Stimulated activated effector memory CD8-positive, alpha-beta T cell treated with anti-CD3 and anti-CD28 coated beads, Interleukin-12 subunit alpha, Interleukin-12 subunit beta, amount 100 ng/mL, for 72 hours (primary cell): ENCODE data around the gene IL22.

ENCODE experiments used
- ATAC-seq: fragments of 150-1000 bp; cut with Tn5 transposase; 2 replicates; pipeline ENCODE4 v1.10.0; 2021
- DNase-seq, 2 donors: peaks; one replicate each; pipeline ENCODE4 v3.0.0; 2021 to 2022; ENCODE audit warnings: low spot score in 2 of 2
- H3K27ac Mint-ChIP-seq: one replicate; pipeline ENCODE4 v1.8.0; 2022; ENCODE audit warnings: mild to moderate bottlenecking, mixed read lengths
- H3K36me3 Mint-ChIP-seq: one replicate; pipeline ENCODE4 v1.8.0; 2022; ENCODE audit warnings: mild to moderate bottlenecking, mixed read lengths
- H3K4me1 Mint-ChIP-seq: one replicate; pipeline ENCODE4 v1.8.0; 2022; ENCODE audit warnings: mixed read lengths
- H3K4me3 Mint-ChIP-seq: one replicate; pipeline ENCODE4 v1.8.0; 2022; ENCODE audit warnings: mild to moderate bottlenecking, mixed read lengths
- H3K9me3 Mint-ChIP-seq: one replicate; pipeline ENCODE4 v1.8.0; 2022; ENCODE audit warnings: mixed read lengths

IL22 gene

DNA sequence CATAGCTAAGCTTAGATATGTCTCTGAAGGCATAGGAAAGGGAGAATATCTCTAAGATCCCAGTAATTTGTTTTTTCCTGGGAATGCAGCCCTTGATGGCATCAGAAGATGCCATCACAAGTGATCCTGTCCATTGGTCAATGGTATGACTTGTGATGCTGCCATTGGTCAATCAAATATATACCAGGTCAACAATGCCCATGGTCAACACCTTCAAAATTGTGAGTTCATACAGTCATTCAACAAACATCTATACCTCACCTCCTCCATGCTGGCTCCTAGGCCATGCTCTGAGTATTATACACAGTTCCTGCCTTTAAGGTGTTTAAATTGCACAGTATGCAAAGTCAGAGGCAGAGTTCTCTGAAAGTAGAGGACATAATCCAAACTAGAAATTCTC is 19.3 kb upstream of the IL22 start:
- ATAC-seq (no peak), DNase-seq (no peak)
- H3K4me1 Mint-ChIP-seq = peaks cover 42% of the 10 kb centered on the region
- H3K36me3 Mint-ChIP-seq = peaks cover 4% of the 10 kb centered on the region
- H3K27ac Mint-ChIP-seq = no peak overlapping the region
- no peaks in the 10 kb centered on the region for H3K9me3 Mint-ChIP-seq
- no peak overlapping the region for H3K4me3 Mint-ChIP-seq

DNA sequence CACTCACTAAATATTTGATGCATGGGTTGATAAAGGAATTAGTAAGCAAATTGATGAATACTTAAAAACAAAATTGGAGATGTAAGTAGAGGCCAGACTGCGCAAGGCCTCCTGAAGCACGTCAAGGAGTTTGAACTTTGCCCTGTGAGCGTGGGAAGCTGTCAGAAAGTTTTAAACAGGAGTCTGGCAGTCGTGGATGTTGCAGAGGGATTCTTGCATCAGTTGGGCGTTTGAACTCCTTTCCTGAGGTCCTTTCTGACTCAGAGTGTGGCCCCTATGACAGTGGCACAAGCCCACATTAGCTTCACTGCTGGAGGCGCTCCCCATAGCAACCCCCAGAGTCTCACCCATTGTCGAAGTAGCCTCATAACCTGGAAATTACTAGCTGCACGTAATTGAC is 17.9 kb upstream of the IL22 start:
- H3K9me3 Mint-ChIP-seq = no peaks in the 10 kb centered on the region
- peaks cover 29% of the 10 kb centered on the region for H3K4me1 Mint-ChIP-seq
- ATAC-seq (no peak), DNase-seq (no peak)
- H3K4me3 Mint-ChIP-seq = no peak overlapping the region
- no peaks in the 10 kb centered on the region for H3K36me3 Mint-ChIP-seq
- H3K27ac Mint-ChIP-seq = no peak overlapping the region

DNA sequence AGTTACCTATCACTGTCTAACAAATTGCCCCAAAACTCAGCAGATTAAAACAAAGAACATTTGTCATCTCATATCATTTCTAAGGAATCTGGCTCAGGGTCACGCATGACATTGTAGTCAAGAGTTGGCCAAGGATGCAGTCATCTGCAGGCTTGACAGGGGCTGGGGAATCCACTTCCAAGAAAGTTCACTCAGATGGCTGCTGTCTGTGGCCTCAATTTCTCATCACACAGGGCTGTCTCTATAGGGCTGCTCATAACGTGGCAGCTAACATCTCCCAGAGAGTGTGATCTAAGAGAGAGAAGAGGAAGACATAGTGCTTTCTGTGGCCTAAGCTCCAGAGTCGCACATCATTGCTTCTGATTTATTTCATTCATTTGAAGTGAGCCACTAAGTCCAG is 17.0 kb upstream of the IL22 start:
- no peaks in the 10 kb centered on the region for H3K9me3 Mint-ChIP-seq
- ATAC-seq (peak; percentile 52), DNase-seq (no peak)
- no peak overlapping the region for H3K27ac Mint-ChIP-seq
- peaks cover 24% of the 10 kb centered on the region for H3K4me1 Mint-ChIP-seq
- H3K36me3 Mint-ChIP-seq = no peaks in the 10 kb centered on the region
- no peak overlapping the region for H3K4me3 Mint-ChIP-seq

DNA sequence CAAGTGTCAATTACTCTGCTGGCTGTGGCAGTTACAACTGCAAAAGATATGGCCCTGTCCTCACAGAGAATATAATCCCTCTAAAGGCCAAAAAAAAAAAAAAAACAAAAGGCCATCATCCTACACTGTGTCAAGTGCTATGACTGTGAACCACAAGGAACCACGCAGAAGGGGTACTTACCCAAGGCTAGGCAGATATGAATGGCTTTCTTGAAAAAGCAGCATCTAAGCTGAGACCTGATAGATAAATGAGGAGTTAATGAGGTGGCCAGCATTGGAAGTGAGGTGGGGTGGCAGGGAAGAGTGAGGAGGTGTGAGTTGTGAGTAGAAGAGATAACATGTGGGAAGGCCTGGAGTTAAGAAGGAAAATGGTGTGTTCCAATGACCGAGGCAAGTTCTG is 16.4 kb upstream of the IL22 start:
- peak overlapping the region; percentile 27 for H3K27ac Mint-ChIP-seq
- no peak overlapping the region for H3K4me3 Mint-ChIP-seq
- no peak for DNase-seq
- H3K9me3 Mint-ChIP-seq = no peaks in the 10 kb centered on the region
- H3K4me1 Mint-ChIP-seq = peaks cover 27% of the 10 kb centered on the region
- peak; percentile 92 for ATAC-seq
- H3K36me3 Mint-ChIP-seq = no peaks in the 10 kb centered on the region

DNA sequence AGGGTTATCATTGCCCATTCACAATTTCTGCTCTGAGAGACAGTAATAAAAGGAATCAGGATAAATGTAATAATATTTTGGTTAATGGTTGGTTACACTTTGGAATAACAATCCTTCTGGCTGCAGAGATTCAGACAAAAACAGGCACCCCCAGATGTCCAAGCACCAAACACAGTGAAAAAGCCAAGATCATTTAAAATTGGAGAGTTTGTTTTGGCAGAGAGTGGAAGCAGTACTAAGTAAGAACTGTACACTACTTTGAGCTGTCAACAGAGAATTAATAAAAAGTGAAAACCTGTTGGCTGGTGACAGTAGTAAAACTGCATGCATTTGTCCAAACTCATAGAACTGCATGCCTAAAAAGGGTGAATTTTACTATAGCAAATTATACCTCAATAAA is 15.6 kb upstream of the IL22 start:
- H3K4me3 Mint-ChIP-seq = no peak overlapping the region
- ATAC-seq (no peak), DNase-seq (peak in 1 of 2 donors; percentile 22)
- H3K4me1 Mint-ChIP-seq = peaks cover 35% of the 10 kb centered on the region
- H3K36me3 Mint-ChIP-seq = no peaks in the 10 kb centered on the region
- H3K9me3 Mint-ChIP-seq = no peaks in the 10 kb centered on the region
- H3K27ac Mint-ChIP-seq = no peak overlapping the region

DNA sequence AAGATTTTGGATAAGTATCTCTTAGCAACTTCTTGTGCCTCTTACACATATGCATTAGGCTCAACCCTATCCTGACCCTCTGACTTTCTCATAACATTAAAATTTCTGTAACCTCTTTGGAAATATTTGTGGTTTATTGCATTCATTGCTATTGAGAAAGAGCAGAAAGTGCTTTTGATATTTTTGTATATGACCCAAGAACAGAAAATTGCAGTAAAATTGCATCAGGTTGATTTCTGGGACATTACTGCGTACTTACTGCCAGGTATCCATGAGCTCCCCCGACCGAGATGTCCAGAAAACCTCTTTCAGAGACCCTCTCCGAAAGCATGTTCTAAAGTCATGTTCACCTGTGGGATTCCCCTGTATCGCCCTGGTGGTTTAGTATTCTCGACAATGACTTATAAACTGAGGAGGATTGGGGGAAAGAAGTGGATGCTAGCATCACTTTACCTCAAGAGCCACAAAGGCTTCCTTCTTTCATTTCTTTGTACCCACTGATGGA is 14.5 kb upstream of the IL22 start:
- no peak overlapping the region for H3K27ac Mint-ChIP-seq
- DNase-seq = peak in 1 of 2 donors; percentile 57
- ATAC-seq = peak; percentile 67
- no peaks in the 10 kb centered on the region for H3K9me3 Mint-ChIP-seq
- H3K4me1 Mint-ChIP-seq = peaks cover 35% of the 10 kb centered on the region
- H3K4me3 Mint-ChIP-seq = no peak overlapping the region
- no peaks in the 10 kb centered on the region for H3K36me3 Mint-ChIP-seq

DNA sequence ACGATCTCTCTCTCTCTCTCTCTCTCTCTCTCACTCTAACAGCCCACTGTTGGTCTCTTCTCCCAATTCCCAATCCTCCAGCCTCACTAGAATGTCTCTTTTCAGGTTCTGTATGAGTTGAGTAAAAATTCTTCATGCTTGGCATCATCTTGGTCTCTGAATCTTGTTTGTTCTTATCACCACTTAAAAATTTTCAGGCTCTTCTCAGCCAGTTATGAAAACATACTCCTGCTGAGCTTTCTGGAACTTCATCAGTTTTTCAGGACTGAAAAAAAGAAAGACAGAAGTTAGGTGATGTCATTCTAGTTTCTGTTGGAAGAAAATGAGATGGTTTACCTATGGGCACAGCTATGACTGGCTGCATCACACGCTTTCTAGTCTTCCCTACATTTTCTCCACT is 11.5 kb upstream of the IL22 start:
- Mint-ChIP-seq H3K4me1 (peaks cover 49% of the 10 kb centered on the region), H3K4me3 (no peak overlapping the region), H3K9me3 (no peaks in the 10 kb centered on the region), H3K36me3 (no peaks in the 10 kb centered on the region), H3K27ac (no peak overlapping the region)
- DNase-seq (peak in 1 of 2 donors; percentile 20), ATAC-seq (no peak)

DNA sequence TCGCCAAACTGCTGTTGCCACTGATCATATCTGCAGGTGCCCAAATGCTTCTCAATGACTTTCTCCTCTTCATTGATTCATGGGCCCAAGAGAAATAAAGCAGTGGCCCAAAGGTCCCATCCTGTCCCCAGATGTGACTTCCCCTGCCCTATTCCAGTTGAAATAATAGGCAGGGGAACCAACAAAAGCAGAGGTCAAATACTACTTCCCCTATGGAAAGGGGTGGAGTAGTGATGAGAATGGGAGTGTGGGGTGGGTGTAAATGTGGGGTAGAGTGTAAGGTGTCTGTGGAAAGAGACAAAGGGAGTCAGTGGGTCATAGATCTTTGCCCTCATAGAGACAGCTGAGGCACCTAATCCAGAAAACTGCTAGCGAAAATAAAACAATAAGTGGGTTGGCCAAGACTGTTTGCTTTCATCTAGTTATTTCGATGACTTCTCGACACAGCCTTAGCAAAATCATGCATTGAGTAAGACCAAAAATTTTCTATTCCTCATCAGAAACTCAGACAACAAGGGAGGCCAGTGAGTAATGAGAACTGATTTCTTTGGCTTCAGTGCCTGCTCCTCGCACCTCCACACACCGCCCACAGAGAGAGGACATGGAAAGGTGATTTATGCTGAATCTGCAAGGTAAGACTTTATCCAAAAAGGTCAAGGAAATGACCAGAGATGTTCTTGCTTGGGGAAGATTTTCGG is 10.9 kb upstream of the IL22 start:
- H3K27ac Mint-ChIP-seq = no peak overlapping the region
- H3K9me3 Mint-ChIP-seq = no peaks in the 10 kb centered on the region
- H3K4me3 Mint-ChIP-seq = no peak overlapping the region
- ATAC-seq = peak; percentile 45
- peaks cover 49% of the 10 kb centered on the region for H3K4me1 Mint-ChIP-seq
- DNase-seq = no peak
- H3K36me3 Mint-ChIP-seq = no peaks in the 10 kb centered on the region

DNA sequence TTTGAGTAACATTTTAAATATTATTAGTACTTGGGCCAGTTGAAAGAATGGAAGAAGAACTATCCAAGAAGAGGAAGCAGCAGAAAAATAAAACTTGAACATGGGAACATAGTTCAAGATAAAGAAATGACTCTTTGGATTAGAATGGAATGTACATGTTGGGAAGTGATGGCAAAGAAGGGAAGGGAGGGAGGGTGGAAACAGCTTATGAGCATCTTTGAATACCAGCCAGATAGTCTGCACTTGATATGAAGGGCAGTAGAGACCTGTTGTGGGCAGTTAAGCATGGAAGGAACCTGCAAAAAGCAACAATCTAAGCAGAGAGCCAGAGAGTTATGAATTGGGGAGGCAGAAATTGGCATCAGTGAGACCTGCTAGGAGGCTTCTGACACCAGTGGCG is 10.0 kb upstream of the IL22 start:
- ATAC-seq (no peak), DNase-seq (peak in 1 of 2 donors; percentile 15)
- Mint-ChIP-seq H3K27ac (no peak overlapping the region), H3K4me1 (peaks cover 51% of the 10 kb centered on the region), H3K36me3 (no peaks in the 10 kb centered on the region), H3K9me3 (no peaks in the 10 kb centered on the region), H3K4me3 (no peak overlapping the region)

DNA sequence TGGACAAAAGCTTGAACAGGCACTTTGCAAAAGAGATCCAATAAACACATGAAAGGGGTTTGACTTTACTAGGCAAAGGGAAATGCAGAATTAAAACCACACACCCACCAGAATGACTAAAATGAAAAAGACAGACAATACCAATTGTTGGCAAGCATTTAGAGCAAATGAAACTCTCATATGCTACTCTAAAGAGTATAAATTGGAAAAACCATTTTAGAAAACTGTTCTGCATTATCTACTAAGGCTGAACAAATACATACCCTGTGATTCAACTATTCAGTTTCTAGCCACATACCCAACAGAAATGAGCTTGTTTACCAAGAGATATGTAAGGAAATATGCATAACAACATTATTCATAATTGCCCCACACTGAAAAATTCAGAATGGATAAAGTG is 8.5 kb upstream of the IL22 start:
- peak; percentile 65 for ATAC-seq

DNA sequence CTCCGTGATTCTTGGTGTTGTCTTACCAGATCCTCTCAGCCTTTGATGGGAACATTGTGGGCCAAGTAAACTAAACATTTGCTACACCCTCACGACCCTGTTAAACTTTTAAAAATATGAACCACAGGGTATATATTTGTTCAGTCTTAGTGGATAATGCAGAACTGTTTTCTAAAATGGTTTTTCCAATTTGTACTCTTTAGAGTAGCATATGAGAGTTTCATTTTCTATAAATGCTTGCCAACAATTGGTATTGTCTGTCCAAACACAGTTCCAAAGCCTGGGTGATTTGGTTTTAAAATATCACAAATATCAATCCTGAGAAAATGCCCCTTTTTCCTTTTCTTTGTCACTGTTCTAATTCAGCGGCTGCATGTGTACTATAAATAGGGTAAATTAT is 6.7 kb upstream of the IL22 start:
- no peaks in the 10 kb centered on the region for H3K36me3 Mint-ChIP-seq
- H3K4me1 Mint-ChIP-seq = peaks cover 56% of the 10 kb centered on the region
- H3K4me3 Mint-ChIP-seq = no peak overlapping the region
- DNase-seq = no peak
- ATAC-seq = no peak
- H3K9me3 Mint-ChIP-seq = no peaks in the 10 kb centered on the region
- H3K27ac Mint-ChIP-seq = no peak overlapping the region

More for the DNA sequence above, 8.5 kb upstream of the IL22 start:
- DNase-seq = no peak
- Mint-ChIP-seq H3K27ac (no peak overlapping the region), H3K9me3 (no peaks in the 10 kb centered on the region), H3K36me3 (no peaks in the 10 kb centered on the region), H3K4me1 (peaks cover 51% of the 10 kb centered on the region), H3K4me3 (no peak overlapping the region)

DNA sequence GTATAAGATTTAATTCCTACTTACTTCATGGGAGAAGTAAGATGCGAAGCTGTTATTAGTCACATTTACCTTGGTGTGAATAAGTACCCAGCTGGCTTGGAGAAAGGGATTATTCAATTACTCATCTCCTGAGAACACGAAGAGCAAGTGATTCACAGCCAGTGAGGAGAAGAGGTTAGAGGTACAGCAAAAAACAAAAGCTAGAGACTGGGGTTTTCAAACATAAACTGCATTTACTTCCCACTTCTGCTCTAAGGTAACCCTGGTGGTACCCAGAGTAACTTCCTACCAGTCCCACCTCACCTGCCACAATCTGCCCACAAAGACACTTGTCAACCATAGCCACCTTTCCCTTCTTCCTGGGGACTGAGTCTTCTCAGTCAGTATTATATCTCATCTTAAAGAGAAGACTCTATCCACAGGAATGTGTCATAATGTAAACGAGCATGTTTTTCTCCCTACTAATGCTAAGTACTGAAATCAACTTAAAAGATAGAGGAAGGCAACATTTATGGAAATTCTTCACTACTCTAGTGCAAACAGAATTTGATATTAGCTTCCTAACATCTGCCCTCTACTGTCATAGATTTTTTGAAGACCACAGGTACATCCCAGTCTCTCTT is 6.0 kb upstream of the IL22 start:
- Mint-ChIP-seq H3K27ac (peak overlapping the region; percentile 4), H3K9me3 (no peaks in the 10 kb centered on the region), H3K36me3 (no peaks in the 10 kb centered on the region), H3K4me3 (no peak overlapping the region), H3K4me1 (peaks cover 50% of the 10 kb centered on the region)
- ATAC-seq (peak; percentile 93), DNase-seq (peak; percentile 34 to 76)

DNA sequence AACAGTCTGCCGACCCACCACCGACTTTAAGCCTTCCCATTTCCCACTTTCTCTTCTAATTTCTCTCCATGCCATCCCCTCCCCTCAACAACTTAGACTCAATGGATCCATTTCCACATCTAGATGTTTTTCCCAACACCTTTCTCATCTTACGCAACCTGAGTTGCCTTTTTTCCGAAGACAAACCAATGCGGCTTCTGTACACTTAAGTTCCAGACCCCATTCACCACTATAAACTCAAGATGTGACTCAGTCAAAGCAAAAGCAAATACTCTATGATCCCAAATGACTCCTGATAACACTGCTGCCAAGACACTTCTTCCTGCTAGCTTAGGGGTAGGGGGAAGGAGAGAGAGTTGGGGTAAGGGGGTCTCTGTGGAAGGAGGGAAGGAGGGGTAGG is 1.3 kb downstream of the IL22 start:
- peak; percentile 28 for ATAC-seq
- no peak overlapping the region for H3K4me3 Mint-ChIP-seq
- H3K36me3 Mint-ChIP-seq = no peaks in the 10 kb centered on the region
- no peak for DNase-seq
- H3K27ac Mint-ChIP-seq = no peak overlapping the region
- H3K4me1 Mint-ChIP-seq = peaks cover 12% of the 10 kb centered on the region
- H3K9me3 Mint-ChIP-seq = no peaks in the 10 kb centered on the region

DNA sequence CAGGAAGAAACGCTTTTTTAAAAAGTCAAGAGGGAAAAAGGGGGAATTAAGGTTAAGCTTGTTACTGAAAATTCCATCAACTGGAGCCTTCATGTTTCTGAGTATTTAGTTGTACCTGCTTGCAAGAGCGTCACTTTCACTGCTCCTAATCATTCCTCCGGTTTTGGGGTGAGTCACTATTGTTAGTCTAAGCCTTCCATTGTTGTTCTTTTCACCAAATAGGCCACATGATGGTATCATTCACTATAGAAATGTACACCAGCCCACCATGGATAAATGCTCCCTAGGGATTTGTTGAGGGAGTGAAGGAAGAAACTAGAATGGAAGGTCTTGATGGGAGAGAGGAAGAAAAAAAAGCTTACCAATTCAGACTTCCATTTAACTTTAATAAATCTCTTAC is 3.0 kb downstream of the IL22 start:
- no peaks in the 10 kb centered on the region for H3K9me3 Mint-ChIP-seq
- no peak for DNase-seq
- H3K27ac Mint-ChIP-seq = no peak overlapping the region
- no peak overlapping the region for H3K4me3 Mint-ChIP-seq
- no peaks in the 10 kb centered on the region for H3K36me3 Mint-ChIP-seq
- peaks cover 12% of the 10 kb centered on the region for H3K4me1 Mint-ChIP-seq
- ATAC-seq = no peak

DNA sequence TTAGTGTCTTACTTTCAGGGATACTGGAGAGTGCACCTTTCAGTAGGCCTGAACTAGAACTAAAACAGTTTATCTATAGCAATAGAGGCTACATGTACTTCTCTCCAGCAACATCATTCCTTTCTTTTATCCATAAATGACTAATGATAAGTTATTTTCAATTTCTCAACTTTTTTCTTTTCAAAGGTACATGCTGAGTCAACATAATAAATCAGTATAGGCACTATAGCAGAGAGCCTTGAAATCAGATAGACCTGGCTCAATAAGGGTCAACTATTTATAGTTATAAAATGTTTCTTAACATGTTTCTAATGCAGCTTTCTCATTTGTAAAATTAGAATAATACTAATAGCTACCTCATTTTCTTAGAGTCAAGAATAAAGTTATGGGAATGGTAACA is 5.6 kb downstream of the IL22 start:
- Mint-ChIP-seq H3K9me3 (no peaks in the 10 kb centered on the region), H3K27ac (no peak overlapping the region), H3K4me1 (peaks cover 17% of the 10 kb centered on the region), H3K4me3 (no peak overlapping the region), H3K36me3 (no peaks in the 10 kb centered on the region)
- no peak for ATAC-seq
- no peak for DNase-seq

DNA sequence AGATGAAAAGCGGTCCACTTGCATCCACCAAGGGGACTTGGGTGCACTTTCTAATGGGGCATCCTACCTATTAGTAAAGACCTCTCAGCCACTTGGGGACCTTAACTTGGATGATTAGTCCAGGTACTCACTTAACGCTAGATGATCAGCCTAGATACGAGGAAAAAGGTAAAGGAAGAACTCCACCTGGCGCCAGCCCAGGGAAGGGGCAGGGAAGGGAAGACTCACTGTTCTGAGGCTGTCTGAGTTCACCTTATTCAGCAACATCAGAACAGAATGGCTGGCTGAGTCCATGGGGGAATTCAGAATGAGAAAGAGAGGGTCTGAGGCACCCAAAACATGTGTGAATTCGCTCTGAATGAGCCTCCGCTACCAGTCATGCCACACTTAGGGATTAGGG is 7.1 kb downstream of the IL22 start:
- Mint-ChIP-seq H3K36me3 (no peaks in the 10 kb centered on the region), H3K27ac (no peak overlapping the region), H3K4me1 (peaks cover 18% of the 10 kb centered on the region), H3K4me3 (no peak overlapping the region), H3K9me3 (no peaks in the 10 kb centered on the region)
- no peak for ATAC-seq
- no peak for DNase-seq
